GM18907 (cell line): ENCODE measurements around the gene TRAF7.
A peak's percentile ranks its signal among the peaks of the same experiment; 100 is the strongest.
"Not testable (repeated sequence)": the region's sequence is repeated elsewhere in the genome, so short reads cannot be mapped to it uniquely, and the experiment has no call there.

Source experiments
- ATAC-seq: cut with Tn5 transposase; IDR thresholded peaks from one replicate; pipeline ENCODE4 v1.9.1; 2021; ENCODE audit warnings: mild to moderate bottlenecking, moderate library complexity; ENCODE audit not compliant: unreplicated experiment

TRAF7 gene

DNA sequence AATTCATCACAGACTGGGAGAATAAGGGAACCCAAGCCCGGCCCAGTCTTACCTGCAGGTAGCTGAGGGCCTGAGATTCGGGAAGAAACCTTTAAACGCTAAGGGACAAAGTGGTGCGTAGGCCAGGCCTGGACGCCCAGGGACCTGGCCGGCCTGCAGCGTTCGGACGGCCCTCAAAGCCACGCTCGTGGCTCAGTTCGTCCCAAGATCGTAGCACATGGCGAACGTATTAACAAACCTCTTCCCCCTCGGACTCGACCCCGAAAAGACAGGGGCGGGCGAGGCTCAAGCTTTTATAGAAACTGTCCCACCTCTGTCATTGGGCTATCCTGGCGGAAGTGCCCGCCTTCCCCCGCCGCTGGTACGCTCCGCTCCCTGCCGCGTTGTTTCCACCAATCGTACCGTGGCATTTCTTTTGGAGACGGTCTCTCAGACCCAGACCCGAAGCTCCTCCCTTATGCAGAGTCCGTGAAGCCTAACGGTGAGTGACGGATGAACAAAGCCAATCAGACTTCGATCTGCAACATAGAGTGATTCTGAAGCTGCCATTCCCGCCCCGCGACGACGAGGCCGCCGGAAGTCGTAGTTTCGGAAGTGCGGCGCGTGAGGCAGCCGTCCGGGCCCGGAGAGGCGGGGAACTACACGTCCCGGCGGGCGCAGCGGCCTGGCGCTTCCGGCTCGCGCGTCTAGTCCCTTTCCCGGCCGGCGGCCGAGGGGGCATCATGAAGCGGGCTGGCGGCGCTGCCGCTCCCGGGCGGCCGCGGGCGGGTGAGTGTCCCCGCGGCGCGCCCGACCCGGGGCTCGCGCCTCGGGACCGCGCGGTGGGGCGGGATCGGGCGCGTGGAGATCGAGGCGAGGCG is at the start of gene TRAF7:
Gene TRAF7, plus strand, starts transcription at position 692 of the 860 bp plus-strand sequence. CDS start 8,139 bp downstream, outside the sequence.
- peak; percentile 90 for ATAC-seq

DNA sequence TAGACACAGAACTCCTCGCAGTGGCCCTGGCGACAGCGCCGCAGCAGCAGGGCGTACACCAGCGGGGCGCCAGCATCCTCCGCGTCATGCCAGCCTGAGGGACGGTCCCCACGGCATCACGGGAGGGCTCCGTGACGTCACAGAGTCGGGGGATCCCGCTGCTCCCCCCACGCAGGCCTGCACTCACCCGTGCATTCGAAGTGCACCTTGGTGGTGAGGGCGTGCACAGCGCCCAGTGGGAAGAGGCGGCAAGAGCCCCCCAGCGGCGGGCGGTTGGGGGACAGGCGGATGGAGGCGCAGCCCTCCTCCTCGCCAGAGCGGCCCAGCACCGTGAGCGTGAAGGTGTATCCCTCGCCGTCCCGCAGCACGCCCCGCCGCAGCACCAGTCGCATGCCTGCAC is 49.4 kb upstream of the TRAF7 start:
- not testable (repeated sequence) for ATAC-seq

DNA sequence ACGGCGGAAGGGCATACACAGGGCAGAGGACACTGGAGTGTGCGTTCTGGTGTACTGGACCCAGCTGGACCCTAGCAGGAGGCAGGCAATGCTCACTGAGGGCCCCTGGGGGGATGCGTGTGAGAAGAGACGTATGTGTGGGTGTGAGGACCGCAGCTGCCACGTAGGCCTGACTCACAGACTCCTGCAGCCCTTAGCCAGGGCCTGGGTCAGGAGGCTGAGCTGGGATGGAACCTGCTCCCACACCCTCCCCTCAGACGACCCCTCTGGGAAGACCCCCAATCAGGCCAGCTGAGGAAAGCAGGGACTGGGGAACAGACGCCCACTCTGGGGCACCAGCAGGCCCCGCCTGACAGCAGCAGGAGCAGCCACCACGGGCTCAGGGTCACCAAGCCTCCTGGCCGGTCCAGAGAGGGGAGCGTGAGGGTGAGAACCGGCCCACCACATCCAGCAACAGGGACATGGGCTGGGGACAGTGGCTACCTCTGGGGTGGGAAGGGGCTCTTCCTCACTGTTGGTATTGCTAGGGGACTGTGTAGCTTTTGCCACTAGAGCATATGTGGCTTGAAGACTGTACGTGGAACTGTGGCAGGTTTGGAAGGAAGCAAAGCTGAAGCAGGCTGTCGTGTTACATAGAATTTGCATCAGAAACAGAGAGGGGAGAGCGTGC is 48.3 kb upstream of the TRAF7 start:
- not testable (repeated sequence) for ATAC-seq

DNA sequence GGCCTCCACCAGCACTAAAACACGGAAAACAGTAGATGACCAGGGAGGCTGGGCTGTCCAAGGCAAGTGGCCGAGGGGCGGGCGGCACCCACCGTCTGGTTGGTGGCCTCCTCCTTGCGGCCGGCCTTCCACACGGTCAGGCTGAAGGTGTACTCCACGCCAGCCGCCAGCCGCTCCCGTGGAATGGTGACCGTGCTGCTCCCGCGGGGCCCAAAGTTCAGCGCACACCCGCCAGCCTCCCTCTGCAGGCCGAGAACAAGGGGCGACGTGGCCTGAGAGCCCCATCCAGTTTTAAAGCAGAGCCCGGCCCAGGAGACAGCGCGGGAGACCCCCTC is 47.8 kb upstream of the TRAF7 start:
- not testable (repeated sequence) for ATAC-seq

DNA sequence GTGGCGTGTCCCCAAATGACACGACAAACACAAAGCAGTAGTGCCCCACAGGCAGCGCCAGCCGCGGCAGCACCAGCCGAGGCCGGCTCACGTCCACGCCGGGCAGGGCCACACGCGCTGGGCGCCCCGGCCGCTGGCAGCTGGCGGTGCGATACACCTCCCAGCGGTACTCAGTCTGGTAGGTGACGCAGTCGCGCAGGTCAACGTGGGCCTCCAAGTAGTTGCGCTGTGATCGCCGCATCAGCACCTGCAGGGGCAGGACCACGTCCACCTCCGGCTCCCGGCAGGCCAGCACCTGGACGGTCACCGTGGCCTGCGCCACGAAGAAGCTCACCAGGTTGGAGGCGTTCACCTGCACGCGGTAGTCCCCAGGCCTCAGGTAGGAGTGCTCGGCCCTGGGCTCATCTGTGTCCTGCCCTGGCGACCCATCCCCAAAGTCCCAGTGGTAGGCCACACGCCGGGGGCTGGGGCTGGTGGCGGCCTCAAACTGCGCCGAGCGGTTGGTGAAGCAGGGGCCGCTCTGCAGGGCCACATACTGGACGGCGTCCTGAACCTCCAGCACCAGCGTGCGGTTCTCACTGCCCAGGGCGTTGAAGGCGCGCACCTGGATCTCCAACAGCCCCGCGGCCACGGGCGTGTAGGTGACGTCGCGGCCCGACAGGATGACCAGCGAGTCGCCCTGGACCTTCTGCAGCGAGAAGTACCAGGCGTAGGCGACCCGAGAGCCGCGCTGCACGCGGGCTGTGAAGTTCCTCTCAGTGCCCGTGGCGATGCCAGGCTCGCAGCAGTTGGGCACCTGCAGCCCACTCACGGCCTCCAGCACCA is 46.9 kb upstream of the TRAF7 start:
- not testable (repeated sequence) for ATAC-seq

DNA sequence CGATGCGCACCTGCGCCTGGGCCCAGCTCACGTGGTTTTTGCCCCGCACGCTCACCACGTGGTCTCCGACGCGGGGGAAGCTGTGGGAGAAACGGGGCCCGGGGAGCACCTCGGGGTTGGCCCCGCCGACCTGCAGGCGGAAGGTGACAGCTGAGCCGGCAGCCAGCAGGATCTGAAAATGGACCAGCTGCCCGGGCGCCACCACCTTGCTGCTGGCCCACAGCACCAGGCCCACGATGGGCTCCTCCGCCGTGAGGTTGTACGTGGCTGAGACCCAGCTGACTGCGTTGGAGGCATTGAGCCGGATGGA is 46.4 kb upstream of the TRAF7 start:
- not testable (repeated sequence) for ATAC-seq

DNA sequence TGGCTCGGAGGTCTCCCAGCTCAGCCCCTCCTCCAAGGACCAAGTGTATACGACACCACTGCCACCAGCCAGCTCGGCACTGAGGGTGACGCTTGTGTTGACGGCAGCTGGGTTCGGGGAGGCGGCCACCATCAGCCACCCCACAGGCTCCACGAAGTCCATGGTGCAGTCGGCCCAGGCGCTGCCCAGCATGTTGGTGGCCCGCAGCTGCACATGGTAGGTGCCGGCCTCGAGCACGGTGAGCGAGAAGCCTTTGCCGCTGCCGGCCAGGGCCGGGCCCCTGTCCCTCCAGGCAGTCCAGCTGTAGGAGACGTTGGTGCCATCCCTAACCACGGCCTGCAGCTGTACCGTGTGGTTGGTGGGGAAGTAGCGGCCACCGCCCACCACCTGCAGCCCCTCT is 45.7 kb upstream of the TRAF7 start:
- not testable (repeated sequence) for ATAC-seq

DNA sequence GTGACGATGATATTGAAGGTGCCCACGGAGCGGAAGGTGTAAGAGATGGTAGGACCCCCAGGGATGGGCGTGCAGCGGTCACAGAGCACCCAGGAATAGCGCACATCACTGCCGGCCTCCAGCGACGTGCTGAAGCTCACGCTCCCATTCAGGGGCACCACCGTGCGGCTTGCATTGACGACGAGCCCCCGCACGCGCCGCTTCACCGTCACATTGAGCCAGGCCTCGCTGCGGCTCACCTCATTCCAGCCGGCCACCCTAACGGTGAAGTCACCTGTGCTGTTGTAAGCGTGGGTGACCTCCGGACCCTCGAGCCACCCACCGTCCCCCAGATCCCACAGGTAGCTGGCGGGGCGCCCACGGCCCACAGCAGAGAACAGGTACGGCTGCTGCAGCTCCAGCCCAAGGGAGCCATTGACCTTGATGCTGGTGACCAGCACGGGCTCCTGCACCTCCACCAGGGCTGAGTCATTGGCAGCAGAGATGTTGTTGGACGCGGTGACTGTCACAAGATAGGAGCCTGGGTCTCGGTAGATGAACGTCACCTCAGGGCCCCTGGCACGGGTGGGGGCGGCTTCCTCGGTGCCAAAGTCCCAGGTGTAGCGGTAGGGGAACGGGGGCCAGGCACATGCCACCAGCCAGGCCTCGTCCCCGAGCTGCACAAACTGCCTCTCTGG is 45.1 kb upstream of the TRAF7 start:
- ATAC-seq: not testable (repeated sequence)

DNA sequence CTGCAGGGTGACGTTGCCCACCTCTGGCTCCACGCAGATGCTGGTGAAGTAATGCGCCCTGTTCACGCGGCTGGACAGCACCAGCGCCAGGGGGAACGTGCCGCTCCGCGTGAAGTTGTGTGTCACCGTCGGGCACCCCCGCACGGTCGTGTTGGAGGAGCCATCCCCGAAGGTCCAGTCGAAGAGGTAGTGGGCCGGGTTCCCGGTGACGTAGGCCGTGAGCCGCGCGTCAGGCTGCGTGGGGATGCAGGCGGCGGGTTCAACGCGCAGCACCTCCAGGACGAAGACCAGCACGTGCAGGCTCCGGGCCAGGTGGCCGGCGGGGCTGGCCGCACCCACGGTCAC is 44.6 kb upstream of the TRAF7 start:
- not testable (repeated sequence) for ATAC-seq

DNA sequence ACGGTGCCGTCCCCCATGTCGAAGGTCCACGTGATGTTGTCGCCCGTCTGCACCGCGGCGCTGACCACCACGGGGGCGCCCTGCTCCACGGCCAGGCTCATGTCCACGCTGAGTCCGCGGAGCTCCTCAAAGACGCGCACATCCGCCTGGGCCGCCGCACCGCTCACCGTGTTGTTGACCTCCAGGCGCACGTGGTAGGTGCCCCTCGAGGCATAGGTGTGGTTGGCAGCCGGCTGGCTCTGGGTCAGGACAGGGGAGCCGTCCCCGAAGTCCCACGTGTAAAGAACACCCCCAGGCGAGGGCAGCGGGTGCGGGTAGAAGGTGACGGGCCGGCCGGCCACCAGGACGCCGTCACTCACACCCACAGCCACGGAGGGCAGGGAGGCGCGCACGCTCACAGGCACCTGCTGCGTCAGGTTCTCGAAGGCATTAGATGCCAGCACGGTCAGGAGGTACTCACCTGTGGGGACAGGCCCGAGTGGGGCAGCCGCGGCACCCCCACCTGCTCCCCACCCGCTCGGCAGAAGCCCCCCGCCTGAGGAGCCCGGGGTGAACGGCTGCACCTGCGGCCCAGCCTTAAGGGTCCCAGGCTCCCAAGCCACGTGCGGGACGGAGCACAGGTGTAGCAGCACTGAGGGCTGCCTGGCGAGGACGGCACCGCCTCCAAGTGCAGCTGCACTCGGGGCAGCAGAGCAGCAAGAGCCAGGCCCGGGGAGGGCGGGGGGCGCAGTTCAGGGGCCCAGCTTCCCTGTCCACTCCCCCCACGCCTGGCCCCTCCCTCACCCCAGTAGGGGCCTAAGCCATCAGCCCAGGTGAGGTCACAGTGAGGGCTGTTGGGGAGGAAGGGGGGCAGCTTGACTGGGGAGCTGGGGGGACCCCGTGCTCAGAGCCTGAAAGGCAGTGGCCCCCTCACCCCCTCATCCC is 43.9 kb upstream of the TRAF7 start:
- not testable (repeated sequence) for ATAC-seq

DNA sequence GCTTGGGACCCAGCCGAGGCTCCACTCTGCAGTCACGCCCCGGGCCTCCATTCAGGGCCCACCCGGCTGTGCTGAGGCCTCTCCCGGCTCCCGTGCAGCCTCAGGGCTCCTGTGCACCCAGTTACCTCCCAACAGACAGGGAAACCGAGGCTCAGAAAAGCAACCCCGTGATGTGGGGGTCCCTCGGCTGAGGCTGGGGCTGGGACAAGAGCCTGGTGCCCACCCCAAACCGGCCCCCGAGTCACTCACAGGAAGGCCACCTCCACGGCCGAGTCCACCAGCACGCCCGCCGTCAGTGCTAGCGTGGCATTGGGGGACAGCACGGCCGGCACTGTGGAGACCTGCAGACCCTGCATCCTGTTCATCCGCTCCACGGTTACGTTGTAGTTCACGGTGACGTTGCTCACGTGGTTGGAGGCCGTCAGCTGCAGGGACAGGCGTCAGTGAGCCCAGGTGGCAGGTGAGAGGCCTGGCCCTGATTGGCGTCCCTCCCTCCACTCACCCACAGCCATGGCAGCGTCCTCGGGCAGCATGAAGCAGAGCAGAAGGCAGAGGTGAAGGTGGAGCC is 43.0 kb upstream of the TRAF7 start:
- ATAC-seq: not testable (repeated sequence)

DNA sequence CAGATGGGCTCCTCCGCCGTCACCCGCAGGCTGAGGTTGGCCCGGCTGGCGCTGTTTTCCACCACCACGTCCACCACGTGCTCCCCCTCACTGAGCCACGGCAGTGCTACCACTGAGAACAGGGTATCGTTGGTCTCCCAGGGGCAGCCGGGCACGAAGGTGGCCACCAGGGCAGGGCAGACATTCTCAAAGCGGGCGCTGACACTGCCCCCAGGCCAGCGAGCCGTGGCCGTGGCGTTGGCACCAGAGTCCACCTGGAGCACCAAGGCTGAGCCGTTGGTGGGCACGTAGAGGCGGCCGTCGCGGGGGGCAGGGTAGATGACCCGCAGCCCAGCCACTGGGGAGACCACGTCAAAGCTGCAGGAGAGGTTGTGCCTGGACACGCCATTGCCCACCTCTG is 41.4 kb upstream of the TRAF7 start:
- ATAC-seq: not testable (repeated sequence)

DNA sequence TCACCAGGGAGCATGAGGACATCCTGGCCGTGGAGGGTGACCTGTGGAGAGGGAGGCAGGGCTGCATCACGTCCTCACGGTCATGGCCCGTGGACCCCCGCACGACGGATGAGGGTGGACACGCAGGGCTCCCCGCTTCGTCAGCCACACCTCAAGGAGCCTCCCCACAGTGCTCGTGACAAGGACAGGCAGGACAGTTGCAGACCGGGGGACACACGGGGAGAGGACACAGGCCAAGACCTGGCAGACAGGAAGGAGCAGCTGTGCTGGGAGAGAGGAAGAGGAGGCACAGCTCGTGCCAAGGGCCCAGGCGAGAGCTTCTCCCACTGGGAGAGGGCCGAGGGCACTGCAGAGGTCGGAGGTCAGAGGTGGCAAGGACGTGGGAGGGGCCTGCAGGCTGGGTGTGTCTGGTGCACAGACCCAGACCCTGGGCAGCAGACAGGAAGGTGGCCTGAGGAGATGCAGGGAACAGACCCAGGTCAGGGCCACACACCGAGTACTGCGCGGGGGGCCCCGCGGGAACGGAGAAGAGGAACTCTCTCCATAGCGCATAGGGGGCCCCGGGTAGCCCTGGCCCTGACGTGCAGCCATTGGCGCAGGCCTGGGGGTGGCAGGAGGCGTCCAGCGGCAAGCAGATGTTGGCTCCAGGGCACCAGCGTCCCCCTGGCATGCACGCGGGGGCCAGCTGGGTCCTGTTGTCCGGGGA is 40.5 kb upstream of the TRAF7 start:
- ATAC-seq: not testable (repeated sequence)

DNA sequence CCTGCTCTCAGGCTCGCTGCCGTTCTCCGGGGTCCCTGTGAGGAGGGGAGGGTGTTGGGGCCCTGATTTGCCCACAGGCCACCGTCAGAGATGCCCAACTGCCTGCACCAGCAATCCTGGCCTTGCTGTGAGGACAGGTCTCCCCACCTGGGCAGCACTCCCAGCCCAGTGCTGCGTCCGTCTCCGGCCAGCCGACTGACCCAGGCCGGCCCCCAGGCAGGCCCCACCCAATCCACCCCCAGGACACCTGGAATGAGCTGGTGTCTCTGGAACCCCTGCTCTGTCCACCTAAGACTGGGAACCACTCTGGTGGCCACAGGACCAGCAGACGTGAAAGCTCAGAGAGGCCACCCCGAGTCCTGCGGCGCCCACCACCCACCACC is 40.0 kb upstream of the TRAF7 start:
- no peak for ATAC-seq

DNA sequence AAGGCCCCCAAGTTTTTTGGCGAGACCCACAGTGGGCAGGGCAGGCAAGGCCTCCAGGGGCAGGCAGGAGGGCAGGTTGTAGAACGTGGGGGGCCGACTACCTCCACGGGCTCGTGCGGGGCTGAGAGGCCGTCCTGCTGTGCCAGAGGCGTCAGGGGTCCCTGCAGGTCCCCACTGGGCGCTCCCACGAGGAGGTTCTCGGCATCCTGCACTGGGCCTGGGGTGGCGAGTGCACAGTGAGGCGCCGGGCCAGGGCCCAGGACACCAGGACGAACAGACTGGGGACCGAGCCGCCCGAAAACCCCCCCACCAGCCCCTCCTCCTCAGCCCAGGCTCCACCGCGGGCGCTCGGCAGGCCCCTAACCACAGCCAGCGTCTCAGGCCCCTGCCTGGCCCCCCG is 39.2 kb upstream of the TRAF7 start:
- not testable (repeated sequence) for ATAC-seq

DNA sequence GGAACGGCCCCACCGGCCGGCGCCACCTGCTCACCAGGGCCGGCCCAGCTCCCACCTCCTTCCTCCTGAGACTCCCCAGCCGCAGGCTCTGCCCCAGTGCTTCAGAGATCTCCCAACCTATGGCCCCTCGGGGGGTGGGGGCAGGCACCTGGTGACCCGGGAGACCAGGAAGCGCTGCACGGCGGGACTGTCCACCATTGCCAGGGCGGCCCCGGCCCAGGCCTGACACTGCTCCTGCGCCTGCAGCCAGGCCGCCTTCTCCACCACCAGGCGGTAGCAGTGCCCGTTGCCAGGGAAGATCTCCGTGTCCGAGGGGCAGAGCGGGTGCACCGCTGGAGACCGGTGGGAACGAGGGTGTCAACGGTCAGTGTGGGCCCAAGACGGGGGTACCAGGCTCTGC is 38.2 kb upstream of the TRAF7 start:
- ATAC-seq: not testable (repeated sequence)

DNA sequence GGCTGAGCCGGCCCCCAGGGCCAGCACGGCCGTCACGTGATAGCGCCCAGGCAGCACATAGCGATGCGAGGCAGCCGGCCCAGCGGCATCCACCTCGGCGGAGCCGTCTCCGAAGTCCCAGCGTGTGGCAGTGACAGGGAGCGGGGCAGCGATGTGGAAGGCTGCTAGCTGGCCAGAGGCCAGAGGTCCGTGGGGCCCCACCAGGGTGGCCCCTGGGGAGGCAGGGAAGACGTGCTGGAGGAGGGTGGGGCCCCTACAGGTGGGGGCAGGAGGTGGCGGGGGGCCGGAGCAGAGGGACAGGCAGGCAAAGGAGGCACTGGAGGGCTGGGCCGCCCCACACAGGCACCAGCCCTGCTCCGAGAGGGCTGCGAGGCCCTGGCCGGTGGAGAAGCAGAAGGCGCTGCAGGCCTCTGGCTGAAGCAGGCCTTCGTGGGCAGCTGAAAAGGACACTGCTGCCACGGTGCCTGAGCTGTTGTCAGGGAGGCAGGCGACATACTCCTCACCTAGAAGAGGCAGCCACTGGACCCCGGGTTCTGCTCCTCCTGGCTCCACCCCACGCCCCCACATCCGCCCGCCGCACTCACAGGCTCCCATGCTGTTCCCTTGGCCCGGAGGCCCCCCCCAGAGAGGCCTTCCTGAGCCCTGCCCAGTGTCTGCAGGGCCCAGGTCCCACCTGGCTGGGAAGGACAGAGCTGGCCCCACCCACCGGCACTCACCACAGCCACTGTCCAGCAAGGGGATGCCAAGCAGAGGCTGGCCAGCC is 37.4 kb upstream of the TRAF7 start:
- ATAC-seq: not testable (repeated sequence)

DNA sequence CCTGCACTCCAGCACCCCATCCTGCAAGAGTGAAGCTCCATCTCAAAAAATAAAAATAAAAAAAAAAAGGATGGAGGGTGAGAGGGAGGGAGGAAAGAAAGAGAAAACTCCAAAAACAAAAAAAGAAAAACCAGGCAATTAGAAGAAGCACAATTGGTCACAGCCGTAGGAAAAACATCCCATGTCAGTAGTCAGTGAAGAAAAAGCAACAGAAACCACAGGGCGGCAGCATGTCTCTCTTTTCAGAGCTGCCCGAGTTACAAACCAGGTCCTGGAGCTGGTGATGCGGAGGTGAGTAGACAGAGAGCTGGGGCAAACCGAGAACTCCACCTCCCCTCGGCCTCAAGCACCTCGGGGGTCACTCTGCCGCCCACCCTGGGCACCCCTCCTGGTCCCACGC is 34.3 kb upstream of the TRAF7 start:
- not testable (repeated sequence) for ATAC-seq
